H1 (cell line): ENCODE results near the gene MYLK. TPM values are rescaled to one million over a fixed set of nuclear protein-coding genes. Genes with fewer than 3 reads are reported as not detected.

Experiments
- CTCF ChIA-PET: fragments of 300-600 bp; sonication (Branson Sonifier 250); formaldehyde crosslinking; loops from one replicate; lab custom pipeline; 2021; ENCODE audit not compliant: partially characterized antibody; lab: Charles Lee
- POLR2A ChIA-PET: fragments of 300-600 bp; sonication (Branson Sonifier 250); formaldehyde crosslinking; loops from one replicate; lab custom pipeline; 2021; ENCODE audit warnings: inconsistent platforms; ENCODE audit not compliant: partially characterized antibody; lab: Charles Lee
- DNase-seq, 2 experiments: peaks; one replicate each; pipeline versions ENCODE4 v3.0.0 to v3.0.0-alpha.2; 2010 to 2022; ENCODE audit warnings: low spot score in 2 of 2, low read depth in 1 of 2, mixed read lengths in 1 of 2
- FAIRE-seq: peaks from 2 replicates; lab custom pipeline; 2011; peaks lifted over from hg19 to GRCh38; lab: Jason Lieb, UNC
- H2AFZ ChIP-seq: 2 replicates; pipeline ENCODE4 v1.8.1; 2012; ENCODE audit warnings: low read length, inconsistent platforms
- H2AK5ac ChIP-seq: 2 replicates; pipeline ENCODE4 v1.6.1; 2013; ENCODE audit warnings: low read depth, low read length
- H2BK120ac ChIP-seq: replicated peaks from 2 replicates; pipeline ENCODE3; 2013; ENCODE audit warnings: low read depth, low read length, inconsistent platforms
- H2BK12ac ChIP-seq: 2 replicates; pipeline ENCODE4 v1.6.1; 2013; ENCODE audit warnings: low read depth, low read length
- H2BK15ac ChIP-seq: 2 replicates; pipeline ENCODE4 v1.6.1; 2013; ENCODE audit warnings: low read length
- H2BK20ac ChIP-seq: 2 replicates; pipeline ENCODE4 v1.6.1; 2013; ENCODE audit warnings: low read length
- H2BK5ac ChIP-seq: 2 replicates; pipeline ENCODE4 v1.6.1; 2013; ENCODE audit warnings: low read depth, low read length
- H3K14ac ChIP-seq: 2 replicates; pipeline ENCODE4 v1.6.1; 2013; ENCODE audit warnings: inconsistent platforms; ENCODE audit not compliant: insufficient read length
- H3K18ac ChIP-seq: 2 replicates; pipeline ENCODE4 v1.6.1; 2013; ENCODE audit warnings: low read length; ENCODE audit errors: extremely low read depth
- H3K23ac ChIP-seq: 2 replicates; pipeline ENCODE4 v1.6.1; 2013; ENCODE audit warnings: inconsistent platforms; ENCODE audit not compliant: insufficient read length
- H3K23me2 ChIP-seq: 2 replicates; pipeline ENCODE4 v1.6.1; 2013; ENCODE audit warnings: low read depth, low read length
- H3K27ac ChIP-seq: 2 replicates; pipeline ENCODE4 v1.6.1; 2011; ENCODE audit warnings: low read depth, low read length, inconsistent platforms
- H3K27me3 ChIP-seq, 4 experiments: replicated peaks in 1 of 4; 1 replicate in 1 of 4; 2 replicates in 3 of 4; pipeline versions ENCODE4 v1.6.1 to v1.8.1; 2011 to 2013; ENCODE audit warnings: low read length in 3 of 4, mild to moderate bottlenecking in 3 of 4, inconsistent platforms in 2 of 4, mixed read lengths in 2 of 4, moderate library complexity in 1 of 4; ENCODE audit not compliant: control insufficient read depth in 3 of 4, insufficient read depth in 3 of 4; ENCODE audit errors: extremely low read depth in 1 of 4
- H3K36me3 ChIP-seq, 4 experiments: 2 replicates each; pipeline versions ENCODE4 v1.6.1 to v1.8.1; 2011 to 2013; ENCODE audit warnings: mild to moderate bottlenecking in 4 of 4, low read length in 3 of 4, moderate library complexity in 2 of 4, control low read depth in 1 of 4, inconsistent platforms in 1 of 4; ENCODE audit not compliant: insufficient read depth in 4 of 4, control insufficient read depth in 2 of 4
- H3K4ac ChIP-seq: replicated peaks from 2 replicates; pipeline ENCODE3; 2013; ENCODE audit warnings: low read length, low read depth, mixed read lengths, inconsistent platforms; ENCODE audit not compliant: insufficient read length
- H3K4me1 ChIP-seq, 4 experiments: replicated peaks in 1 of 4; 1 replicate in 1 of 4; 2 replicates in 3 of 4; pipeline versions ENCODE4 v1.6.1 to v1.8.1; 2011 to 2013; ENCODE audit warnings: low read length in 3 of 4, inconsistent platforms in 2 of 4, mixed read lengths in 1 of 4; ENCODE audit not compliant: insufficient read depth in 4 of 4, control insufficient read depth in 3 of 4
- H3K4me2 ChIP-seq, 2 experiments: 2 replicates each; pipeline versions ENCODE4 v1.6.1 to v1.8.1; 2011 to 2013; ENCODE audit warnings: low read depth in 2 of 2, low read length in 2 of 2, control low read depth in 1 of 2, inconsistent platforms in 1 of 2, mild to moderate bottlenecking in 1 of 2; ENCODE audit not compliant: insufficient read depth in 1 of 2
- H3K4me3 ChIP-seq, 4 experiments: fragments of 200-600, 300-600 bp in 1 of 4; sonication (generic), shearing (Covaris generic), sonication (Bioruptor Twin) in 1 of 4; 2 replicates each; pipeline versions ENCODE4 v1.5.1 to v1.8.1; 2011 to 2016; ENCODE audit warnings: low read length in 4 of 4, low read depth in 3 of 4, control low read depth in 2 of 4, inconsistent platforms in 2 of 4, mild to moderate bottlenecking in 2 of 4, mixed read lengths in 1 of 4, moderate library complexity in 1 of 4; ENCODE audit not compliant: insufficient read depth in 2 of 4; ENCODE audit errors: extremely low read depth in 1 of 4
- H3K56ac ChIP-seq: replicated peaks from 2 replicates; pipeline ENCODE3; 2013; ENCODE audit warnings: low read depth, mild to moderate bottlenecking, mixed read lengths, low read length, inconsistent platforms; ENCODE audit not compliant: insufficient read length
- H3K79me1 ChIP-seq: 2 replicates; pipeline ENCODE4 v1.6.1; 2013; ENCODE audit warnings: low read depth, low read length, control low read depth
- H3K79me2 ChIP-seq, 2 experiments: 2 replicates each; pipeline versions ENCODE4 v1.6.1 to v1.8.1; 2012 to 2013; ENCODE audit warnings: low read length in 2 of 2, mild to moderate bottlenecking in 2 of 2, inconsistent platforms in 1 of 2; ENCODE audit not compliant: insufficient read depth in 2 of 2, control insufficient read depth in 1 of 2
- H3K9ac ChIP-seq, 4 experiments: replicated peaks in 1 of 4; 1 replicate in 1 of 4; 2 replicates in 3 of 4; pipeline versions ENCODE4 v1.6.1 to v1.8.1; 2011 to 2013; ENCODE audit warnings: low read depth in 3 of 4, low read length in 3 of 4, control low read depth in 2 of 4, mild to moderate bottlenecking in 2 of 4, moderate library complexity in 2 of 4, inconsistent platforms in 1 of 4; ENCODE audit errors: extremely low read depth in 1 of 4
- H3K9me3 ChIP-seq, 2 experiments: 2 replicates each; pipeline versions ENCODE4 v1.6.1 to v1.8.1; 2012 to 2013; ENCODE audit warnings: mild to moderate bottlenecking in 2 of 2, moderate library complexity in 2 of 2, control low read depth in 1 of 2, inconsistent platforms in 1 of 2, low read depth in 1 of 2, low read length in 1 of 2, mixed read lengths in 1 of 2; ENCODE audit not compliant: insufficient read depth in 2 of 2
- H4K20me1 ChIP-seq, 2 experiments: replicated peaks in 1 of 2; 2 replicates each; pipeline versions ENCODE3 to v1.8.1; 2011 to 2013; ENCODE audit warnings: inconsistent platforms in 2 of 2, low read length in 2 of 2, mild to moderate bottlenecking in 1 of 2; ENCODE audit not compliant: insufficient read depth in 2 of 2, control insufficient read depth in 1 of 2
- H4K5ac ChIP-seq: 2 replicates; pipeline ENCODE4 v1.6.1; 2013; ENCODE audit warnings: low read length, low read depth, mixed read lengths, inconsistent platforms; ENCODE audit not compliant: insufficient read length
- H4K8ac ChIP-seq: 2 replicates; pipeline ENCODE4 v1.8.0; 2013; ENCODE audit warnings: mild to moderate bottlenecking, moderate library complexity, low read length, inconsistent platforms; ENCODE audit not compliant: insufficient read depth; ENCODE audit errors: extremely low read depth
- H4K91ac ChIP-seq: replicated peaks from 2 replicates; pipeline ENCODE3; 2013; ENCODE audit warnings: low read length, mixed read lengths, inconsistent platforms; ENCODE audit not compliant: insufficient read length
- KDM1A ChIP-seq: fragments of 200-600, 300-600 bp; sonication (generic); IDR thresholded peaks from 2 replicates; pipeline ENCODE4 v1.7.1; 2016; ENCODE audit warnings: mild to moderate bottlenecking, low read length, borderline replicate concordance
- WGBS, 2 experiments: shearing (Covaris generic) in 1 of 2; methylation state at CpG; one replicate each; pipeline versions ENCODE4 v1.1.6 to v1.1.7; 2013 to 2015; ENCODE audit warnings: low lambda C conversion rate in 2 of 2, mixed read lengths in 2 of 2, inconsistent platforms in 1 of 2, low coverage in 1 of 2, missing lambda C conversion rate in 1 of 2; ENCODE audit not compliant: insufficient replicate concordance in 2 of 2, insufficient coverage in 1 of 2, insufficient read length in 1 of 2; ENCODE audit errors: extremely low coverage in 1 of 2, missing lambda C conversion rate in 1 of 2; 5-methylcytosine and 5-hydroxymethylcytosine counted together
- polyA plus RNA-seq, 7 experiments: library from polyadenylated mRNA; depleted of rRNA in 3 of 7; stranded (reverse) in 5 of 7; unstranded in 2 of 7; fragments of >200 nt in 5 of 7; fragments of 200-250 nt in 2 of 7; gene quantifications; 1 replicate in 5 of 7; 2 replicates in 1 of 7; 4 replicates in 1 of 7; pipeline versions ENCODE4 v1.2.1 to v1.2.3, GENCODE V29; 2011 to 2013; ENCODE audit warnings: missing spikeins in 2 of 7, mixed read lengths in 2 of 7
- total RNA-seq: library from RNA; stranded (reverse); fragmentation: NEBNext Ultra II Directional; extraction: Animal tissue kit (Norgen Biotek cat#: 25700); gene quantifications from 2 replicates; pipeline ENCODE4 v1.2.1, GENCODE V29; 2021

Gene MYLK
- total and polyA plus RNA-seq, 2 of the 8 experiments (the other 6 are each of a cell fraction or from before 2014, with no cell fraction given), result 11.6 to 21.3 TPM

- H3K79me1 ChIP-seq, result no peaks in the 10 kb centered on the region
Measured at GRCh38 chr3:123929325-123929724, 45.2 kb upstream of the MYLK start.

More at GRCh38 chr3:123929325-123929724, 45.2 kb upstream of the MYLK start:
- DNase-seq, result no peak
- Histone ChIP-seq H3K56ac (no peak overlapping the region), H2BK12ac (no peak overlapping the region), H2BK5ac (no peak overlapping the region), H4K20me1 (no peaks in the 10 kb centered on the region), H3K27me3 (no peaks in the 10 kb centered on the region), H3K79me2 (no peaks in the 10 kb centered on the region), H2AK5ac (no peak overlapping the region), H3K4me2 (no peak overlapping the region), H2BK120ac (no peak overlapping the region), H3K4me3 (no peak overlapping the region), H3K23me2 (no peaks in the 10 kb centered on the region), H4K91ac (no peak overlapping the region), H2BK15ac (no peak overlapping the region), H3K23ac (no peak overlapping the region), H3K36me3 (peaks cover 2 to 51% (median 16%) of the 10 kb centered on the region in 4 experiments; a peak in 7 of 8 replicates), H3K18ac (no peak overlapping the region), H3K4me1 (no peaks in the 10 kb centered on the region), H3K14ac (no peak overlapping the region), H2AFZ (no peak overlapping the region), H3K9me3 (no peaks in the 10 kb centered on the region), H4K8ac (no peak overlapping the region), H3K9ac (no peak overlapping the region), H3K27ac (no peak overlapping the region), H3K4ac (no peak overlapping the region), H4K5ac (no peak overlapping the region), H2BK20ac (no peak overlapping the region)
- WGBS, 2 experiments, result 97% methylated on average over 9 of the region's 9 CpGs; no CpG with 5 or more reads in 1 of the 2 experiments
- no peak for FAIRE-seq
- POLR2A ChIA-PET, result interaction anchor here (0.6 to 2.0 kb wide), 2 partner anchors 32 to 54 kb away, joined by 3 to 6 read pairs; partner anchors contain the start of gene CCDC14
- no peak for TF ChIP-seq KDM1A
- CTCF ChIA-PET, result interaction anchor here (1.0 kb wide), 1 partner anchor 22 kb away, joined by 3 read pairs; no protein-coding TSS in a partner anchor
